ENCODE measurements around the gene ICAM3.
"Not testable (repeated sequence)": the region's sequence is repeated elsewhere in the genome, so short reads cannot be mapped to it uniquely, and the experiment has no call there.

The ICAM3 gene

DNA sequence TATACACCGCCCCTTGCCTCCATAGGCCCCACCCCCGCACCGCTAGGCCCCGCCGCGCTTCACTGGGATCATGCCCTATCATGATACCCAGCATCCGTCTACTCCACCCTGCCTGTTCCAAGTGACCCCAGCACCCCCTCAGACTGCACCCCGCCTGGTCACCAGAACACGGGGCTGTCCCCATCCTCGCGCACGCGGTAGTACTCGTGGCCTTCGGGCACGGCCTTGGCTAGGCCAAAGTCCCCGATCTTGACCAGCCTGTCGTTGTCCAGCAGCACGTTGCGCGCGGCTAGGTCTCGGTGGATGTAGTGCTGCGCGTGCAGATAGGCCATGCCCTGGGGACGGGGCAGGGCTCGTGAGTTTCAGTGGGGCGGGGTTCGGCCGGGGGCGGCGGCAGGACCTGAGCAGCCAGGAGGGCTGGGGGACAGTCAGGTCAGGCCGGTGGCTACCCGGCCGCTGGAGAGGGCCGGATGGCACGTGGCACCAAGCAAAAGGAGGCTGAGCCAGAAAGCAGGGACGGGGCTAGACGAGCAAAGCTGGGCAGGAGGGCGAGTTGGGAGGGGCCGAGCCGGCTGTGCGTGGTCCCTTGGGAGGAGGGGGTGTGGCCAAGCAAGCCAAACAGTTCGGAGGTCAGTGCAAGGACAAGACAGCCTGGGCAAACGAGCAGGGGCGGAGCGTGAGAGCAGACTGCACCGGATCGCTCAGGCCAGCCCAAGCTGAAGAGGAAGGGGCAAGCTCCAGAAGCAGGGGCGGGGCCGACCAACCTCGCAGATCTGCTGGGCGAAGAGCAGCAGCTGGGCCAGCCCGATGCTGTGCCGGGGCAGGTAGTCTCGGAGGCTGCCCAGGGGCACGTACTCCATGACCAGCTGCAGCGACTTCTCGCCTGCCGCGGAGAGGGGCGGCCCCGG lies 13.6 kb upstream of the ICAM3 start:
- in situ Hi-C loops (cut with MboI; ENCODE audit: low sequenced_read_pairs), result no loop called here

DNA sequence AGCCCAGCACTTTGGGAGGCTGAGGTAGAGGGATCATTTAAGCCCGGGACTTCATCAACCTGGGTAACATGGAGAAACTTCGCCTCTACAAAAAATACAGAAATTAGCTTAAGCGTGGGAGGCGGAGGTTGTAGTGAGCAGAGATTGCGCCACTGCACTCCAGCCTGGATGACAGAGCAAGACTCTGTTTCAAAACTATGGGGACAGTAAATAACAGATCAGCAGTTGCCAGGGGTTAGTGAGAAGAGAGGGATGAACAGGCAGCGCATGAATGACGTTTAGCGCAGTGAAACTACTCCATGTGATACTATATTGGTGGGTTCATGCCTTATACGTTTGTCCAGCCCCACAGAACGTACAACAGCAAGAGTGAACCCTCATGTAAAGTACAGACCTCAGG lies 7.1 kb upstream of the ICAM3 start:
- in situ Hi-C loops (cut with MboI; ENCODE audit: low sequenced_read_pairs), result no loop called here

DNA sequence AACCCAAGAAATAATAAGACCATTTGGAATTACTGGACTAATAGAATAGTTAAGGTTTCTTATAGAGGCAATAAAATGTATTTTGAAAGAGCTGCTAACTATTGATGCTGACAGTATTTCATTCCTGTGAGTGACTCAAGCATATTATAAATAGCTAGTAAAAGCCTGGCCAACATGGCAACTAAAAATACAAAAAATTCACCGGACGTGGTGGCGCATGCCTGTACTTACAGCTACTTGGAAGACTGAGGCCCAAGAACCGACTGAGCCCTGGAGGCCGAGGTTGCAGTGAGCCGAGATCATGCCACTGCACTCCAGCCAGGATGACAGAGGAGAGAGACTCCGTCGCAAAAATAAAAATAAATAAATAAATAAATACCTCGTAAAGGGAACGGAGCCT lies 5.4 kb upstream of the ICAM3 start:
- in situ Hi-C loops (cut with MboI; ENCODE audit: low sequenced_read_pairs), result no loop called here

DNA sequence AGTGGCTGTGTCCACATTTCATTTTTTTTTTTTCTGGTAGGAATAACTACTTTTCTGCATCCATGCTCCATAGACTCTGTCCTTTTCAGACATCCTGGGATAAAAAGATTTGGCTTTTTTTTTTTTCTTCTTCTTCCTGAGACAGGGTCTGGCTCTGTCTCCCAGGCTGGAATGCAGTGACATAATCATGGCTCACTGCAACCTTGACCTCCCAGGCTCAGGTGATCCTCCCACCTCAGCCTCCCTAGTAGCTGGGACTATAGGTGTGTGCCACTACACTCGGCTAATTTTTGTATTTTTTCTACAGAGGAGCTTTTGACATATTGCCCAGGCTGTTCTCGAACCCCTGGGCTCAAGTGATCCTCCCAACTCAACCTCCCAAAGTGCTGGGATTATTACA lies 4.1 kb upstream of the ICAM3 start:
- in situ Hi-C loops (cut with MboI; ENCODE audit: low sequenced_read_pairs), result no loop called here

DNA sequence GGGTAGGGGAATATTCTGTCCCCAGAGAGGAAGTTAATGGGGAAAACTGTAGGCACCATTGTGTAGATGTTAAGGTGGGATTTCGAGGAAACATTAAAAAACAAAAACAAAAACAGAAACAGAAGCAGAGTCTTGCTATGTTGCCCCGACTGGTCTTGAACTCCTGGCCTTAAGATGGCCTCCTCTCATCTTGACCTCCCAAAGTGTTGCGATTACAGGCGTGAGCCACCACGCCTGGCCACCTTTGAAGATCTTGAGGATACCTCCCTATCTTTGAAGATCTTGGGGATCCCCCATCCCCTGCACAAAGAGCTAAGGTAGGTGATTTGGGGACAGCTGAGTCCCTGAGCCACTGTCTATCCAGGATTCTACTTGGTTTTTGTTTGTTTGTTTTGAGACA lies 553 bp upstream of the ICAM3 start:
- in situ Hi-C loops (cut with MboI; ENCODE audit: low sequenced_read_pairs), result no loop called here

DNA sequence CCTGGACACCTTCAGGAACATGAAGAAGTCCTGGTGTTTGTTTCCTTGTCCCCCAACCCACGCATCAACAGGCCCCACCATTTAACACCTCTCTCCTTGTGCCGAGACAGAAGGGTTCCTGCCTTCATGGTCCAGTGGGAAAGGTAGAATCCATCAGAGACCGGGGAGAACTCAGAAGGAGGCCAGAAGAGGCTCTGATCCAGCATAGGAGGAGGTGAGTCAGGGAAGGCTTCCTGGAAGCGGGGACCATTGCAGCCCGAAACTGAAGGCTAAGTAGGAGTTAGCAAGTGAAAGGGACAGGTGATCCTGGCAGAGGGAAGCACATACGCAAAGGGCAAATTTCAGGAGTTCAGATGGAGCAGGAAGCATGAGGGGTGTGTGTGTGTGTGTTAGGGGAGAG lies 484 bp downstream of the ICAM3 start:
- in situ Hi-C loops (cut with MboI; ENCODE audit: low sequenced_read_pairs), result no loop called here

DNA sequence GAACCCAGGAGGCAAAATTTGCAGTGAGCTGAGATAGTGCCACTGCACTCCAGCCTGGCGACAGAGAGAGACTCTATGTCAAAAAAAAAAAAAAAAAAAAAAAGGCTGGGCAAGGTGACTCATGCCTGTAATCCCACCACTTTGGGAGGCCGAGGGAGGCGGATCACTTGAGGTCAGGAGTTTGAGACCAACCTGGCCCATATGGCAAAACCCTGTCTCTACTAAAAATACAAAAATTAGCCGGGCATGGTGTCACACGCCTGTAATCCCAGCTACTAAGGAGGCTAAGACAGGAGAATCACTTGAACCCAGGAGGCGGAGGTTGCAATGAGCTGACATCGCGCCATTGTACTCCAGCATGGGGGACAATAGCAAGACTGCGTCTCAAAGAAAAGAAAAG lies 2.7 kb downstream of the ICAM3 start:
- in situ Hi-C loops (cut with MboI; ENCODE audit: low sequenced_read_pairs), result not testable (repeated sequence)

DNA sequence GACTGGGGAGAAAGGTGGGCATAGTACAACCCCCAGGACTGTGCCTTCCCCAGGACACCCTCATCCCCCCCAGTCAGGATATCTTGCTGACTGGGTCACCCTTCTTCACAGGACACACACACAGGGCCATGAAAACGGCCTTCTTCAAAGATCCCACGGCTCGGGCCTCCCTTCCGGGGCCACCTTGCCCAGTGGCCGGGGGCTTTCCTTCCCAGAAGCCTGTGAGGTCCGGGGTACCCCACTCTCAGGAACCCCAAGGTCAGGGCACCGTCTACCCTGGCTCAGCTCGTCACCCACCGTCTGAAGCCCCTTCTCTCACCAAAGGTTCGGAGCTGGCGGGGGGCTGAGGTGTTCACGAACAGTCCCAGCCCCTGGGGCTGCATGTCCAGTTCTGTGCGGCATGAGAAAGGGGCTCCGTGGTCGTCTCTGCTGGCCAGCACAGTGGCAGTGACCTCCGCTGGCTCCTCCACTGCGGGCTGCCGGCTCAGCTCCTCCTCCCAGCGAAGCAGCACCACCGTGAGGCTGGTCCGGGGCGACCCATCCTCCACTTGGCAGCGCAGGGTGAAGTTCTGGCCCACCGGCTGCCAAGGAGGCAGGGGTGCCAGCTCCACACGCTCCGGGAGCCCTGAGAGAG lies 4.0 kb downstream of the ICAM3 start:
- in situ Hi-C loops (cut with MboI; ENCODE audit: low sequenced_read_pairs), result no loop called here

DNA sequence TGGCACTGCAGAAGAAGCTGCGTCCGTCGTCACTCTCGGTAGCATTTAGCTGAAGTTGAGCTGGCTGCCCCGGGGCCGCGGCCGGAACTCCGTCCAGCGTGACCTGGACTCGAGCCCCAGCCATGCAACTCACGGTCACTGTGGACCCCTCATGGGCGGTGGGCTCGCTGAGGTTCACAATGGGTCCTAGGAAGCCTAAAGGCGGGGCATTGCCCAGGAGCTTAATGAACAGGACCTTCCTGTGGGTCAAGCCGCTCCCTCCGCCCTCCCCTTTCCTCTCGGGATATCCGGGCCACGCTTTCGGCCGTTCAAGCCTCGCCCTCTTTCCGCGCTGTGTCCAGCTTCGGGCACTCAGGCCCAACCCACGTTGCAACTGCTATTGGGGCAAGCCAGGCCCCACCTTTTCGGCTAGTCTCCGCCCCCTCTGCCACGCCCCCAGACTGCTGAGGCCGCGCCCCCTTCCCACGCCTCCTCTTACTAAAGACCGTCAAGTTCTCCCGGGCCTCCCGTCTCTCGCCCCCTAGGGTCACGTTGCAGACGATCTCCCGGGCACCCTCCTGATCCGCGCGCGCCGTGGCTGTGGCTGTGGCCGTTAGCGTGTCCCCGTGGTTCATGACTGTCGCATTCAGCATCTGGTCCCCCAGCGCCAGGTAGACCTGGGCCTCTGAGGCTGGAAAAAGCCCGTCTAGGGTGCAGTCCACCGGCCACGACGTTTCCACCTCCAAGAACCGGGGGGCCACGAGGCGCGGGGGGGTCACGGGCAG lies 4.7 kb downstream of the ICAM3 start:
- in situ Hi-C loops (cut with MboI; ENCODE audit: low sequenced_read_pairs), result no loop called here

DNA sequence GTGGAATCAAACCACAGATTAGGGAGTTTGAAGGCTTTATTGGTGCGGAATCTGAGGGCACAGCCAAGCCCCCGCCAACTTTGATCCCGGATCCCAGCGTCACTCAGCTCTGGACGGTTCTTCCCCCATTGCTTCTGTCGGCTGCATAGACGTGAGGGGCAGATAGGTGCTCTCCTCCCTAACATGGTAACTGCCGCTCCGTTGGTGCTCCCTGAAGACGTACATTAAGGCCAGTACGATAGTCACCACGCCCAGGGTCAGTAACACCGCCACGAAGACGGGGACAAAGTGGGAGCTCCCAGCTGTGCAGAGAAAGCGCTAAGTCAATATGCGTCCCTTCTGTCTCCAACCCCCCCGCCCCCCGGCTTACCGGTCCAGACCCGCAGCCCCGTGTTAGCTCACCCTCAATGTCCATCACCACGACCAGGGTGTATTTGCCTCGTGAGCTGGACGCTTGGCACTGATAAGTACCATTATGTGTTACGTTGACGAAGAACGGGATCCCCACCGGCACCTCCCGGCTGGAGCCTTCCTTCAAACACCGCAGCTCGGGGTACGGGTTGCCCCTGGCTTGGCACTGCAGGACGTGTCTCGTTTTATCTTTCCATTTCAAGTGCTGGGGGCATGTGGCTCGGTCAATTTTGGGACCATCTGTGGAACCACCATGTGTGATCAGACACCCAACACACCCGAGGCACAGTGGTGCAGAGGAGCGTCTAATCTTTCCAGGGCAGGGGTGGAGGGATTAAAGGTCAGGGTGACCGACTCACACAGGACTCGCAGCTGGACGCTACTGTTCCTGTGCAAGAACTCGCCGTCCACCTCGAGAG lies 5.5 kb downstream of the ICAM3 start:
- in situ Hi-C loops (cut with MboI; ENCODE audit: low sequenced_read_pairs), result no loop called here

DNA sequence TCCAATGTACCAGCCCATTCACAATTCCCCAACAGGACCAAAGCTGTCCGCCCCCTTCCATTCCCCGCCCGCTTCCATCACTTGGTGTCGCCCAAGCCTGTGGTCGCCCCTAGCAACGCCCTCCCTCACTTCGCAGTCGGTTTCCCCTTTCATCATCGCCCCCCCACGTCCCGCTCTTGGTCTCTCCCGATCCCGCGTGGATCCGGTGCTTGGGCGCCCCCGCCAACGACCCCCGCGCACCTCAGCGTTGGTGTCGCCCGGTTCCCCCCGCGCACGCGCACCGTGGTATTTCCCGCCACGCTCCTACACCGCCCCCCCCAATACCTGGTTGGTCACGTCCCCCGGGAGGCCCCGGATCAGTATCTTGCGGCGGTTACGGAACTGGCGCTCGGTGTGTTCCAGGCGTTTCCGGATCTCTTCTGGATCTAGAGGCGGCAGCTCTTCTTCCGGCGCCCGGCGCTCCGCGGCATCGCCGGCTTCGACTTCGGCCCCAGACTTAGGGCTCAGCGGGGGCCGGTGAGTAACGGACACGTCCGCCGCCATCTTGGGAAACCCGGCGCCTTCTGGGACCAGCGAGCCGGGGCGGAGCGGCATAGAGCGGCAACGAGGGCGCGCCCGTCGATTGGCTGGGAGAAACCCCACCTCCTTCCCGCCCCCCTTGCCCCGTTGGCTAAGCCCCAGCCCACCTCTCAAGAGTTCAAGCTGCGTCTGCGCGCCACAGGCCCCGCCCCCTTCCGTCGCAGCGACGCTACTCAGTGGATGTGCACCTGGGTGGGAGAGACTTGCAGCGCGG lies 6.3 kb downstream of the ICAM3 start, which contains the start of gene RAVER1:
Gene RAVER1 (minus strand): TSS at position 565 of the 793 bp plus-strand sequence. CDS start 22 bp downstream, at position 543.
- in situ Hi-C loops (cut with MboI; ENCODE audit: low sequenced_read_pairs), result no loop called here

DNA sequence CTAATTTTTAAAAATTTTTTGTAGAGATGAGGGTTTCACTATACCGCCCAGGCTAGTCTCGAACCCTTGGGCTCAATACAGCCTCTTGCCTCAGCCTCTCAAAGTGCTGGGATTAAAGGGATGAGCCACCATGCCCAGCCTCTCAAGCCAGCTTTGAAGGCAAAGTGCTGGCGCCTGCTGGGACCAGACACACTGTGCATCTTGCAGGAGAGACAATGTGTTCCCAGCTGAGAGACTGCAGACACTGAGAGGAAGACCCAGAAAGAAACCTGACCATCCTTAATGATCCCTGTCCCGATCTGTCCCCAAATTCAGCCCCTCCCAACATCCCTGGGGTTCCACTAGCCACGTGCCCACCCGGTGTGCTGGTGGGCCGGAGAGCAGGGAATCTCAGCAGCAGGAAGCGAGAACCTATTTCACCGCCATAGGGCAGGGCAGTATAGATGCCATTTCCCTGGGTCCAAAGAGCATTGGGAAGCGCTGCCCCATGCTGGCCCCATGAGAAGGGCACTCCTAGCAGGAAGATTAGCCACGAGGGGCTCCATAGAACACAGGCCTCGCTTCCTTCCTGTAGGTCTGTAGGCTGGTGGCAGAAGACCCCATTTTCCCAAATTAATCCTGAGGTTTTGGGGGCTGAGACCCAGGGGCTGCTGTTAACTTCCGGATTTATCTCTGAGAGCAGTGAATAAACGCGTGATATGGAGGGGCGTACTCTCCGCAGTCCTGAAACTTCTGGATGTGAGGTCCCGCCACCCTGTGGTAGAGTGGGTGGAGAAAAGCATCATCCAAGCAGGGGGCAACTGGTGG lies 7.1 kb downstream of the ICAM3 start:
- in situ Hi-C loops (cut with MboI; ENCODE audit: low sequenced_read_pairs), result no loop called here

DNA sequence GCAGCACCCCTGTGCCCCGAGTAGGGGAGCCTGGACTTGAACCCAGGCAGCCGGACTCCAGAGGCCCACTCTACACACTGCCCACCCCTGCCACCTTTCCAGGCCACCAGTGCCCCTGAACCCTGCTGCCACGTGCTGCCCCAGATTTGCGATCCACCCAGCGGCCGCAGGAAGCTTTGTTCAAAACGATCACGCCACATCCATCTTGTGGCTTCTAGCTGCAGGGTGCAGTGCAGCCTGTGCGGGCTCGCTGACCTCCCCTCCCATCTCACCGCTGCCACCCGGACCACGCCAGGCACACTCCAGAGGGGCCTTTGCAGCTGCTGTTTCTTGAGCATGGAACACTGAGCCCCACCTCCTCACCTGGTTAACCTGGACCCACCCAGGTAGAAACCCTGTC lies 9.9 kb downstream of the ICAM3 start:
- in situ Hi-C loops (cut with MboI; ENCODE audit: low sequenced_read_pairs), result no loop called here

DNA sequence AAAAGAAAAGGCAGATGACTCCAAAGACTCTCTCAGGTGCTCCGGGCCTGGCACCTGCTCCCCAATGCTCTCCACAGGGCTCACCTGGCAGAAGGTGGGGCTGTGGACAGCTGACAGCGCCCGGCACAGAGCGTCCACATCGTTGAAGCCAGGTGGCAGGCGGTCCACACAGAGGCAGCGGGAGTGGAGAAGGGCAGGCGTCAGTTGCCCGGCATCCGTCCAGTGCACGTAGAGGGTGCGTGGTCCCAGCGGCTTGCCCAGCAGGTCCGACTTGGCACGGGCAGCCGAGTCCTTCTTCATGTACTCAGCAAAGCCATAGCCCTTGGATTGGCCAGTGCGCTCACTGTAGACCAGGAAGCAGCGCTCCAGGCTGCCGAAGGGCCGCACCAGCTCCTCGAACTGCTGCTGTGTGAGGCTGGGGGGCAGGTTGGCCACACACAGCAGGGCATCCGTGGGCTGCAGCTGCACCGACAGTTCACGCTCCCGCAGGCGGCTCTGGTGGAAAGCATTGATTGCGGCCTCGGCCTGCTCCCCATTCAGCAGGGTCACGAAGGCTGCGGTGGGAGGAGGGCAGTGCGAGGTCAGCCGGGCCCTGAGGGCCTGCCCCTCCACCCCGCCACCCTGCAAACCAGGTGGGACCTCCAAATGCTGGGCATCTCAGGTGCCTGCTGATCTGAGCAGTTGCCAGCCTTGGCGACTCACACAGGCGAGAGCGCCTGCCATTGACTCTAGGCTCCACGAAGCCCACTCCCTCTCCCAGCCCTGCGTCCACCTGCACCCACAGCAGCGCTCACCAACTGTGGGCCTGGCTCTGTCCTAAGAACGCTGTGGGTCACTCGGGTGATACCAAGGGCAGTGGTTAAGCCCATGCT lies 10.6 kb downstream of the ICAM3 start:
- in situ Hi-C loops (cut with MboI; ENCODE audit: low sequenced_read_pairs), result no loop called here

DNA sequence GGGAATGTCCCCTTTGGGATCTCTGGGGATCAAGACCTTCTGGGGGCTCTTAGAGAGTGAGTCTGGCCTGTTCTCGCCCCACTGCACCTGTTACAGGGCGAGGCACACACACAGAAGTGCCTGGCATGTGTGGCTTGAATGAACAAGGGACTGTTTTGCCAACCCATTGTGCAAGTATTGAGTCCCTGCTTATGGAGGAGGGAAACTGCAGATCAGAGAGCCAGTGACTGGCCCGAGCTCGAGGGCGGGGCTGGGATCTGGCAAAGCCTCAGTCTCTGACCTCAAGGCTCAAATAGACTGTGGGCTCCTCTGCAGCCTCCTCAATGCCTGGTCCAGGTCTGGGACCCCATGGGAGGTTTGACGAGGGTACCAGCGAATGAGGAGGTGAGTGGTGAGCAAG lies 11.6 kb downstream of the ICAM3 start:
- in situ Hi-C loops (cut with MboI; ENCODE audit: low sequenced_read_pairs), result no loop called here

DNA sequence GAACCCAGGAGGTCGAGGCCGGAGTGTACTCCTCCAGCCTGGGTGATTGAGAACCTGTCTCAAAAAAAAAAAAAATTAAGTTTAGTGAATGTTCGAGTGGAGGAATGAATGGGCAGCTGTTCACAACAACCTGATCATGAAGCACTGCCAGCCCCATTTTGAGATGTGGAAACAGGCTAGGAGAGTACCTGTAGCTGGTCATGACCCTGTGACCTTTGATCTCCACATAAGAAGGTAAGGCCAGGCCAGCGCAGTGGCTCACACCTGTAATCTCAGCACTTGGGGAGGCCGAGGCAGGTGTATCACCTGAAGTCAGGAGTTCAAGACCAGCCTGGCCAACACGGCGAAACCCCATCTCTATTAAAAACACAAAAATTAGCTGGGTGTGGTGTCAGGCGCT lies 13.7 kb downstream of the ICAM3 start:
- in situ Hi-C loops (cut with MboI; ENCODE audit: low sequenced_read_pairs), result no loop called here

DNA sequence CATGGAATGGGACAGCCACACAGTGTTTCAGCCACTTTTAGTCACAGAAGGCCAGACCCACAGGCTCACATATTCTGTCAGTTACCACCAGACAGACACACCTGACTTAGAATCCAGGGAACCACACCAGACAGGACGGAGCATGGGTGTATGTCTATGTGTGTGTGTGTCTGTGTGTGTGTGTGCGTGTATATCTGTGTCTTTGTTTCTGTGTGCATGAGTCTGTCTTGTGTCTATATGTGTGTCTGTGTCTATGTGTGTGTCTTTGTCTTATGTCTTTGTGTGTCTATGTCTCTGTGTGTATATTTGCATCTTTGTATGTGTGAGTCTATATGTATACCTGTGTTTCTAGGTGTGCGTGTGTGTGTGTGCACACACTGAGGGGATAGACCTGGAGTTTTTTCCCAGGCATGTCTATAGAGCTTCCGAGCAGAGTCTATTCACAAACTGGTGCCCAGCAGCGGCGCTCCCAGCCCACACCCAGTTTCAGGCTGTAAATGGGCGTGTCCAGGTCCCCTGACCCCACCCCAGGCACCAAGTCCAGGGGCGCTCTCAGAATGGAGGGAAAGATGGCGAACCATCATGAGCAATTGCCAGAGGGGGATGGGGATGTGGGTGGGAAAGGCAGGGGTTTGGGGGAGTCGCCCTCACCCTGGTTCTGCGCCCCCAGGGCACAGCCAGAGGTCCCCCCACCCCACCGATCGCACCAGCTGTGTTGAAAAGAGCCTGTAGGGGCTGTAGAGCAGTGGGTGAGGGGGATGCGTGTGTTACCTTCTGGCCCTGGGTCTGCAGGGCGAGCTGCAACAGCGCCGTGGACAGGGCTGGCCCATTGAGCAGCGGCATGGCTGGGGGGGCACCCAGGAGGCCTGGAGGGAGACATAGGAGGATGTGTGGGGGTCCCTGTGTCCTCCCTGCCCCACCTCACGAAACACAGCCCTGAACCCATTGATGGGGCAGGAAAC lies 17.3 kb downstream of the ICAM3 start:
- in situ Hi-C loops (cut with MboI; ENCODE audit: low sequenced_read_pairs), result no loop called here

Measured in HL-60/S4 (cell line).